Testis (tissue), 2 donors: ENCODE data around the gene SPPL3.

Experiments
- POLR2A ChIP-seq: fragments of 450-650 bp; IDR thresholded peaks from one replicate; pipeline ENCODE4 v1.6.1; 2017; ENCODE audit warnings: antibody characterized with exemption, mild to moderate bottlenecking, moderate library complexity
- TF ChIP-seq, protein P1 (sequence below), 3 experiments: fragments of 450-650 bp in 2 of 3; fragments of 200-600 bp in 1 of 3; sonication (generic) in 1 of 3; IDR thresholded peaks; one replicate each; pipeline ENCODE4 v1.5.1; 2016 to 2019; ENCODE audit warnings: antibody characterized with exemption in 3 of 3, mild to moderate bottlenecking in 2 of 3, moderate library complexity in 1 of 3

DNA sequence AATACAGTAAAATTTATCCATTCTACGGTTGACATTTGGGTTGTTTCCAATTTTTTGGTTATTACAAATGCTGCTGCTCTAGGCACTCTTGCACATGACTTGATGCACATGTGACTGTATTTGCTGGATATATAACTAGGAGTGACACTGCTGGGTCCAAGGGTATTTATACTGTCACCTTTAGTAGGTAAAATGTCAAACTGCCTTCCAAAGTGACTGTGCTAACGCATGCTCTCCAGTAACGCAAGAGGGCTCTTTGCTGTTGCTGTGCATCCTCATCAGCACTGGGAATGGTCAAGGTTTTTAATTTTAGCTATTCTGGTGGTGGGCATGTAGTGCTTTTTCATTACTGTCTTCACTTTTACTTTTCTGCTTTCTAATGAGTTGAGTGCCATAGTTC is 116.3 kb downstream of the SPPL3 start:
- TF ChIP-seq, protein P1, sequence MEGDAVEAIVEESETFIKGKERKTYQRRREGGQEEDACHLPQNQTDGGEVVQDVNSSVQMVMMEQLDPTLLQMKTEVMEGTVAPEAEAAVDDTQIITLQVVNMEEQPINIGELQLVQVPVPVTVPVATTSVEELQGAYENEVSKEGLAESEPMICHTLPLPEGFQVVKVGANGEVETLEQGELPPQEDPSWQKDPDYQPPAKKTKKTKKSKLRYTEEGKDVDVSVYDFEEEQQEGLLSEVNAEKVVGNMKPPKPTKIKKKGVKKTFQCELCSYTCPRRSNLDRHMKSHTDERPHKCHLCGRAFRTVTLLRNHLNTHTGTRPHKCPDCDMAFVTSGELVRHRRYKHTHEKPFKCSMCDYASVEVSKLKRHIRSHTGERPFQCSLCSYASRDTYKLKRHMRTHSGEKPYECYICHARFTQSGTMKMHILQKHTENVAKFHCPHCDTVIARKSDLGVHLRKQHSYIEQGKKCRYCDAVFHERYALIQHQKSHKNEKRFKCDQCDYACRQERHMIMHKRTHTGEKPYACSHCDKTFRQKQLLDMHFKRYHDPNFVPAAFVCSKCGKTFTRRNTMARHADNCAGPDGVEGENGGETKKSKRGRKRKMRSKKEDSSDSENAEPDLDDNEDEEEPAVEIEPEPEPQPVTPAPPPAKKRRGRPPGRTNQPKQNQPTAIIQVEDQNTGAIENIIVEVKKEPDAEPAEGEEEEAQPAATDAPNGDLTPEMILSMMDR (IDR thresholded peaks at IDR 0.05): no peak
- TF ChIP-seq POLR2A: no peak
